ENCODE measurements around the gene GALNT10. TPM values are rescaled to one million over a fixed set of nuclear protein-coding genes. Genes with fewer than 3 reads are reported as not detected.

GALNT10 gene
- total and polyA plus RNA-seq, 9 of the 15 experiments (the other 6 are each of a cell fraction or from before 2014, with no cell fraction given) = 4.6 to 37.1 (median 13.3) TPM

DNA sequence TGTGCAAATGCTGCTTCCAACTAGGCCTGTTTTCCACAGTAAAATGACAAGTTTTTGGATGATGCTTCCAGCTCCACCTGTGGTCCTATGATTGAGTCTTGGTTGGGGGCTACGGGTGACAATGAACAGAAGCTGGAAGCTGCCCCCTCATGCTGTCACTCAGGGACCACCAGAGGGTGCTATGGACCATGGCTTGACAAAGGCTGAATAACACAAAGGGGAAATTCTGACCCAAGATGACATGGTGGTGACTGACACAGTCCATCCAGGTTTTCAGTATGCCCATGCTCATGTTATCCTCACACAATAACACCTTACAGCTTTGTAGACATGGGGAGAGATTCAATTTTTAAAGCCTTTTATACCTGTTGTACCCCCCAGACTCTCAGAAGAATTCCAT, 231.3 kb downstream of the GALNT10 start (continued):
- TF ChIP-seq, protein P1, sequence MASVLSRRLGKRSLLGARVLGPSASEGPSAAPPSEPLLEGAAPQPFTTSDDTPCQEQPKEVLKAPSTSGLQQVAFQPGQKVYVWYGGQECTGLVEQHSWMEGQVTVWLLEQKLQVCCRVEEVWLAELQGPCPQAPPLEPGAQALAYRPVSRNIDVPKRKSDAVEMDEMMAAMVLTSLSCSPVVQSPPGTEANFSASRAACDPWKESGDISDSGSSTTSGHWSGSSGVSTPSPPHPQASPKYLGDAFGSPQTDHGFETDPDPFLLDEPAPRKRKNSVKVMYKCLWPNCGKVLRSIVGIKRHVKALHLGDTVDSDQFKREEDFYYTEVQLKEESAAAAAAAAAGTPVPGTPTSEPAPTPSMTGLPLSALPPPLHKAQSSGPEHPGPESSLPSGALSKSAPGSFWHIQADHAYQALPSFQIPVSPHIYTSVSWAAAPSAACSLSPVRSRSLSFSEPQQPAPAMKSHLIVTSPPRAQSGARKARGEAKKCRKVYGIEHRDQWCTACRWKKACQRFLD (CRISPR knock-in tag; IDR thresholded peaks at IDR 0.05) = no peak
- TF ChIP-seq MEIS2 (IDR thresholded peaks at IDR 0.05; ENCODE audit: partially characterized antibody) = peak; percentile 9
- no peak for TF ChIP-seq MTA3 (IDR thresholded peaks at IDR 0.05; ENCODE audit: borderline replicate concordance)
- TF ChIP-seq TOE1 (IDR thresholded peaks at IDR 0.05; ENCODE audit: borderline replicate concordance) = no peak
- TF ChIP-seq TOE1 (CRISPR knock-in tag; IDR thresholded peaks at IDR 0.05; ENCODE audit: borderline replicate concordance, low read depth) = no peak
- TF ChIP-seq, protein P2, sequence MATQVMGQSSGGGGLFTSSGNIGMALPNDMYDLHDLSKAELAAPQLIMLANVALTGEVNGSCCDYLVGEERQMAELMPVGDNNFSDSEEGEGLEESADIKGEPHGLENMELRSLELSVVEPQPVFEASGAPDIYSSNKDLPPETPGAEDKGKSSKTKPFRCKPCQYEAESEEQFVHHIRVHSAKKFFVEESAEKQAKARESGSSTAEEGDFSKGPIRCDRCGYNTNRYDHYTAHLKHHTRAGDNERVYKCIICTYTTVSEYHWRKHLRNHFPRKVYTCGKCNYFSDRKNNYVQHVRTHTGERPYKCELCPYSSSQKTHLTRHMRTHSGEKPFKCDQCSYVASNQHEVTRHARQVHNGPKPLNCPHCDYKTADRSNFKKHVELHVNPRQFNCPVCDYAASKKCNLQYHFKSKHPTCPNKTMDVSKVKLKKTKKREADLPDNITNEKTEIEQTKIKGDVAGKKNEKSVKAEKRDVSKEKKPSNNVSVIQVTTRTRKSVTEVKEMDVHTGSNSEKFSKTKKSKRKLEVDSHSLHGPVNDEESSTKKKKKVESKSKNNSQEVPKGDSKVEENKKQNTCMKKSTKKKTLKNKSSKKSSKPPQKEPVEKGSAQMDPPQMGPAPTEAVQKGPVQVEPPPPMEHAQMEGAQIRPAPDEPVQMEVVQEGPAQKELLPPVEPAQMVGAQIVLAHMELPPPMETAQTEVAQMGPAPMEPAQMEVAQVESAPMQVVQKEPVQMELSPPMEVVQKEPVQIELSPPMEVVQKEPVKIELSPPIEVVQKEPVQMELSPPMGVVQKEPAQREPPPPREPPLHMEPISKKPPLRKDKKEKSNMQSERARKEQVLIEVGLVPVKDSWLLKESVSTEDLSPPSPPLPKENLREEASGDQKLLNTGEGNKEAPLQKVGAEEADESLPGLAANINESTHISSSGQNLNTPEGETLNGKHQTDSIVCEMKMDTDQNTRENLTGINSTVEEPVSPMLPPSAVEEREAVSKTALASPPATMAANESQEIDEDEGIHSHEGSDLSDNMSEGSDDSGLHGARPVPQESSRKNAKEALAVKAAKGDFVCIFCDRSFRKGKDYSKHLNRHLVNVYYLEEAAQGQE (IDR thresholded peaks at IDR 0.05; ENCODE audit: borderline replicate concordance) = peak; percentile 31; the same call in 1 of the 2 replicates
- TF ChIP-seq, protein P2 (CRISPR knock-in tag; IDR thresholded peaks at IDR 0.05; ENCODE audit: low read depth) = no peak
- no peak for TF ChIP-seq ZFP30 (CRISPR knock-in tag; IDR thresholded peaks at IDR 0.05; ENCODE audit: borderline replicate concordance)
- TF ChIP-seq TBP (optimal IDR thresholded peaks at IDR 0.05; ENCODE audit: low read depth, low read length) = no peak
- peak; percentile 21 to 64; a peak in 2 of 4 replicates for TF ChIP-seq RAD21 (CRISPR knock-in tag; conservative IDR thresholded peaks at IDR 0.05 in 1 of 2, IDR thresholded peaks at IDR 0.05 in 1 of 2)
- TF ChIP-seq U2AF1 (optimal IDR thresholded peaks at IDR 0.05; ENCODE audit: low read depth, low read length) = no peak
- TF ChIP-seq, protein P3, sequence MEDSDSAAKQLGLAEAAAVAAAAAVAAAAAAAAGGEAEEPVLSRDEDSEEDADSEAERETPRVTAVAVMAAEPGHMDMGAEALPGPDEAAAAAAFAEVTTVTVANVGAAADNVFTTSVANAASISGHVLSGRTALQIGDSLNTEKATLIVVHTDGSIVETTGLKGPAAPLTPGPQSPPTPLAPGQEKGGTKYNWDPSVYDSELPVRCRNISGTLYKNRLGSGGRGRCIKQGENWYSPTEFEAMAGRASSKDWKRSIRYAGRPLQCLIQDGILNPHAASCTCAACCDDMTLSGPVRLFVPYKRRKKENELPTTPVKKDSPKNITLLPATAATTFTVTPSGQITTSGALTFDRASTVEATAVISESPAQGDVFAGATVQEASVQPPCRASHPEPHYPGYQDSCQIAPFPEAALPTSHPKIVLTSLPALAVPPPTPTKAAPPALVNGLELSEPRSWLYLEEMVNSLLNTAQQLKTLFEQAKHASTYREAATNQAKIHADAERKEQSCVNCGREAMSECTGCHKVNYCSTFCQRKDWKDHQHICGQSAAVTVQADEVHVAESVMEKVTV (CRISPR knock-in tag; IDR thresholded peaks at IDR 0.05) = peak; percentile 37; the same call in 1 of the 2 replicates

Data from K562 (cell line).